SK-N-SH treated with all-trans-retinoic acid at 6 μM for 48 hours (cell line): ENCODE measurements around the gene FXYD6.

Experiments used
- ATAC-seq: fragments of 200-7000 bp; cut with Tn5 transposase; 3 replicates; pipeline ENCODE4 v1.9.1; 2020; ENCODE audit warnings: mild to moderate bottlenecking, moderate library complexity
- ARNTL ChIP-seq: fragments of 450-650 bp; formaldehyde crosslinking; IDR thresholded peaks from 2 replicates; pipeline ENCODE4 v1.5.0; 2020; ENCODE audit warnings: low read depth, mild to moderate bottlenecking, moderate library complexity, borderline replicate concordance
- BACH2 ChIP-seq: fragments of 250-450 bp; sonication (Bioruptor Pico); IDR thresholded peaks from 2 replicates; pipeline ENCODE4 v1.9.0; 2021; ENCODE audit warnings: mild to moderate bottlenecking, borderline replicate concordance
- CSDC2 ChIP-seq: fragments of 250-450 bp; sonication (Bioruptor Pico); IDR thresholded peaks from 2 replicates; pipeline ENCODE4 v1.5.0; 2020; ENCODE audit warnings: mild to moderate bottlenecking, moderate library complexity
- CSRNP3 ChIP-seq: fragments of 250-450 bp; sonication (Bioruptor Pico); IDR thresholded peaks from 2 replicates; pipeline ENCODE4 v1.5.1; 2021; ENCODE audit warnings: mild to moderate bottlenecking, moderate library complexity
- ESRRG ChIP-seq: fragments of 250-450 bp; sonication (Bioruptor Pico); IDR thresholded peaks from 2 replicates; pipeline ENCODE4 v1.6.1; 2021; ENCODE audit warnings: mild to moderate bottlenecking
- GLIS3 ChIP-seq: fragments of 250-450 bp; sonication (Bioruptor Pico); IDR thresholded peaks from 2 replicates; pipeline ENCODE4 v1.5.0; 2020; ENCODE audit warnings: mild to moderate bottlenecking, moderate library complexity
- ISL1 ChIP-seq: fragments of 250-450 bp; sonication (Bioruptor Pico); IDR thresholded peaks from 2 replicates; pipeline ENCODE4 v2.1.2; 2022; ENCODE audit warnings: mild to moderate bottlenecking, moderate library complexity
- OSR1 ChIP-seq: fragments of 250-450 bp; sonication (Bioruptor Pico); IDR thresholded peaks from 2 replicates; pipeline ENCODE4 v1.8.0; 2022; ENCODE audit warnings: moderate library complexity, mild to moderate bottlenecking, inconsistent platforms
- PATZ1 ChIP-seq: fragments of 250-450 bp; sonication (Bioruptor Pico); IDR thresholded peaks from 2 replicates; pipeline ENCODE4 v1.8.0; 2020; ENCODE audit warnings: mild to moderate bottlenecking, moderate library complexity, borderline replicate concordance
- POU6F1 ChIP-seq: fragments of 250-450 bp; sonication (Bioruptor Pico); IDR thresholded peaks from 2 replicates; pipeline ENCODE4 v1.8.0; 2021; ENCODE audit warnings: low read depth, mild to moderate bottlenecking, moderate library complexity, borderline replicate concordance
- PPARA ChIP-seq: fragments of 250-450 bp; sonication (Bioruptor Pico); IDR thresholded peaks from 2 replicates; pipeline ENCODE4 v1.5.0; 2020; ENCODE audit warnings: mild to moderate bottlenecking, borderline replicate concordance
- RARB ChIP-seq: fragments of 250-450 bp; sonication (Bioruptor Pico); IDR thresholded peaks from 2 replicates; pipeline ENCODE4 v1.8.0; 2021; ENCODE audit warnings: mild to moderate bottlenecking, moderate library complexity
- SNAI2 ChIP-seq: fragments of 250-450 bp; sonication (Bioruptor Pico); IDR thresholded peaks from 2 replicates; pipeline ENCODE4 v1.5.0; 2020; ENCODE audit warnings: mild to moderate bottlenecking, moderate library complexity
- TCF4 ChIP-seq: fragments of 250-450 bp; sonication (Bioruptor Pico); IDR thresholded peaks from 2 replicates; pipeline ENCODE4 v1.8.0; 2021; ENCODE audit warnings: mild to moderate bottlenecking, moderate library complexity, borderline replicate concordance
- TOX ChIP-seq: fragments of 250-450 bp; sonication (Bioruptor Pico); IDR thresholded peaks from 2 replicates; pipeline ENCODE4 v1.8.0; 2021; ENCODE audit warnings: mild to moderate bottlenecking, moderate library complexity, borderline replicate concordance
- TSHZ2 ChIP-seq: fragments of 250-450 bp; sonication (Bioruptor Pico); IDR thresholded peaks from 2 replicates; pipeline ENCODE4 v1.5.0; 2020; ENCODE audit warnings: mild to moderate bottlenecking, moderate library complexity
- ZC3H10 ChIP-seq: fragments of 250-450 bp; sonication (Bioruptor Pico); IDR thresholded peaks from 2 replicates; pipeline ENCODE4 v1.5.1; 2021; ENCODE audit warnings: mild to moderate bottlenecking, moderate library complexity
- ZFP3 ChIP-seq: fragments of 250-450 bp; sonication (Bioruptor Pico); IDR thresholded peaks from 2 replicates; pipeline ENCODE4 v1.5.0; 2020; ENCODE audit warnings: mild to moderate bottlenecking, moderate library complexity
- ZFP30 ChIP-seq: fragments of 450-650 bp; formaldehyde crosslinking; IDR thresholded peaks from 2 replicates; pipeline ENCODE4 v1.5.0; 2022; ENCODE audit warnings: mild to moderate bottlenecking, moderate library complexity
- ZNF70 ChIP-seq: fragments of 450-650 bp; formaldehyde crosslinking; IDR thresholded peaks from 2 replicates; pipeline ENCODE4 v1.5.0; 2020; ENCODE audit warnings: mild to moderate bottlenecking, moderate library complexity
- ZNF8 ChIP-seq: fragments of 450-650 bp; formaldehyde crosslinking; IDR thresholded peaks from 2 replicates; pipeline ENCODE4 v1.5.0; 2020; ENCODE audit warnings: mild to moderate bottlenecking, moderate library complexity
- TF ChIP-seq, protein P1 (sequence below): fragments of 250-450 bp; sonication (Bioruptor Pico); IDR thresholded peaks from 2 replicates; pipeline ENCODE4 v1.5.1; 2020; ENCODE audit warnings: low read depth, mild to moderate bottlenecking, moderate library complexity

FXYD6 gene

DNA sequence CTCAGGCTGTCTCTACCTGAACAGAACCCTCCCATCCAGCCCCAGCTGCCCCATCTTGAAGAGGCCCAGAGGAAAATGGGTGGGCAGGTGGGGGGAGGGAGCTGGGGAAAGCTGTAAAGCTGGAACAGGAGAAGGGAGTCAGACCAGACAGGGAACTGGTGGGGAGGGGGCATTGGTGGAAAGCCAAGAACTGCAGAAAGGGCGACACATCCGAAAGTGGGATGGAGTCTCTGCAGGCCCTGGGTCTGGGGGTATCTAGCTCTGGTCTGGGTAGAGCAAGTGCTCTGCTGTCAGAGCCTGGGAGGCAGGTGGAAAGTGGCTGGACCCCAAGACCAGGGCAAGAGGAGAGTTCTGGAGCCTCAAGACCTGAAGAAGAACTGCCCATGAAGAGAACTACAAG, 45.0 kb upstream of the FXYD6 start:
- no peak for ATAC-seq
- TF ChIP-seq BACH2 (CRISPR knock-in tag) (no peak), SNAI2 (no peak), TSHZ2 (CRISPR knock-in tag) (no peak), ZFP3 (no peak), ISL1 (CRISPR knock-in tag) (no peak), ESRRG (CRISPR knock-in tag) (no peak), ZNF8 (CRISPR knock-in tag) (no peak), ZFP30 (CRISPR knock-in tag) (no peak), POU6F1 (CRISPR knock-in tag) (no peak), PATZ1 (CRISPR knock-in tag) (no peak), ZC3H10 (no peak), CSDC2 (CRISPR knock-in tag) (no peak), OSR1 (CRISPR knock-in tag) (no peak), RARB (CRISPR knock-in tag) (no peak), TCF4 (CRISPR knock-in tag) (no peak), ZNF70 (no peak)
- TF ChIP-seq, protein P1, sequence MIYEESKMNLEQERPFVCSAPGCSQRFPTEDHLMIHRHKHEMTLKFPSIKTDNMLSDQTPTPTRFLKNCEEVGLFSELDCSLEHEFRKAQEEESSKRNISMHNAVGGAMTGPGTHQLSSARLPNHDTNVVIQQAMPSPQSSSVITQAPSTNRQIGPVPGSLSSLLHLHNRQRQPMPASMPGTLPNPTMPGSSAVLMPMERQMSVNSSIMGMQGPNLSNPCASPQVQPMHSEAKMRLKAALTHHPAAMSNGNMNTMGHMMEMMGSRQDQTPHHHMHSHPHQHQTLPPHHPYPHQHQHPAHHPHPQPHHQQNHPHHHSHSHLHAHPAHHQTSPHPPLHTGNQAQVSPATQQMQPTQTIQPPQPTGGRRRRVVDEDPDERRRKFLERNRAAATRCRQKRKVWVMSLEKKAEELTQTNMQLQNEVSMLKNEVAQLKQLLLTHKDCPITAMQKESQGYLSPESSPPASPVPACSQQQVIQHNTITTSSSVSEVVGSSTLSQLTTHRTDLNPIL, result no peak

GRCh38 chr11:117919781-117920221, 43.3 kb upstream of the FXYD6 start:
- ATAC-seq, result no peak
- TF ChIP-seq CSRNP3 (CRISPR knock-in tag) (no peak), PATZ1 (CRISPR knock-in tag) (no peak), ZFP30 (CRISPR knock-in tag) (no peak), BACH2 (CRISPR knock-in tag) (no peak), ZNF8 (CRISPR knock-in tag) (no peak), GLIS3 (no peak), TCF4 (CRISPR knock-in tag) (no peak), ARNTL (no peak), PPARA (CRISPR knock-in tag) (no peak), TOX (CRISPR knock-in tag) (no peak), POU6F1 (CRISPR knock-in tag) (no peak), ZFP3 (no peak), ISL1 (CRISPR knock-in tag) (no peak)
